K562 (cell line): Measurements from ENCODE around the gene PIK3R5. TPM values are rescaled to one million over a fixed set of nuclear protein-coding genes. Genes with fewer than 3 reads are reported as not detected.

Experiments
- BCL6 ChIP-seq: fragments of 250-450 bp; sonication (Bioruptor Pico); IDR thresholded peaks from 2 replicates; pipeline ENCODE4 v1.4.0; 2020
- CREM ChIP-seq: IDR thresholded peaks from 2 replicates; pipeline ENCODE4 v1.6.1; 2014; ENCODE audit warnings: antibody characterized with exemption, low read depth
- ILK ChIP-seq: fragments of 450-650 bp; IDR thresholded peaks from 2 replicates; pipeline ENCODE4 v1.6.1; 2016; ENCODE audit warnings: missing genetic modification characterization, low read depth, mild to moderate bottlenecking, missing compliant biosample characterization, moderate library complexity, borderline replicate concordance
- MECOM ChIP-seq: fragments of 250-450 bp; sonication (Bioruptor Pico); IDR thresholded peaks from 2 replicates; pipeline ENCODE4 v1.8.0; 2022; ENCODE audit warnings: inconsistent platforms
- RBM34 ChIP-seq: fragments of 200-400 bp; formaldehyde crosslinking; IDR thresholded peaks from 2 replicates; pipeline ENCODE4 v1.6.1; 2018; ENCODE audit warnings: low read length, borderline replicate concordance; ENCODE audit not compliant: insufficient read depth
- TCF7 ChIP-seq: sonication (generic); IDR thresholded peaks from 2 replicates; pipeline ENCODE4 v1.6.1; 2016; ENCODE audit warnings: antibody characterized with exemption, borderline replicate concordance
- ZNF512 ChIP-seq: IDR thresholded peaks from 2 replicates; pipeline ENCODE4 v1.6.1; 2016; ENCODE audit warnings: missing genetic modification characterization, missing compliant biosample characterization
- ZNF518B ChIP-seq: fragments of 250-450 bp; sonication (Bioruptor Pico); IDR thresholded peaks from 2 replicates; pipeline ENCODE4 v1.5.0; 2021; ENCODE audit warnings: mild to moderate bottlenecking, moderate library complexity
- polyA plus RNA-seq, 8 experiments: library from polyadenylated mRNA; depleted of rRNA in 4 of 8; stranded (reverse) in 5 of 8; unstranded in 3 of 8; fragments of >200 nt; fragmentation: Nextera tagmentation in 2 of 8; fragmentation: Illumina TruSeq in 1 of 8; extraction: Ambion mirVana in 2 of 8; extraction: Trizol in 1 of 8; gene quantifications; 2 replicates each; pipeline versions ENCODE4 v1.2.1 to v1.2.3, GENCODE V29; 2011 to 2014; ENCODE audit warnings: inconsistent platforms in 1 of 8, missing spikeins in 1 of 8
- total RNA-seq, 7 experiments: library from RNA; depleted of rRNA in 6 of 7; stranded (reverse); fragments of >200 nt in 6 of 7; fragmentation: Illumina TruSeq in 2 of 7; extraction: Trizol in 2 of 7; gene quantifications; 2 replicates each; pipeline versions ENCODE4 v1.2.1 to v1.2.3, GENCODE V29; 2011 to 2021; ENCODE audit warnings: low replicate concordance in 1 of 7

Gene PIK3R5
- total and polyA plus RNA-seq, 9 of the 15 experiments (the other 6 are each of a cell fraction or from before 2014, with no cell fraction given) = 0.01 to 0.38 TPM; not detected in 7

- no peak for TF ChIP-seq ILK (tag)
- TF ChIP-seq MECOM (CRISPR knock-in tag) = no peak
- no peak for TF ChIP-seq CREM
- no peak for TF ChIP-seq RBM34
- no peak for TF ChIP-seq ZNF512 (tag)
- no peak for TF ChIP-seq BCL6
- no peak for TF ChIP-seq TCF7
- no peak for TF ChIP-seq ZNF518B (CRISPR knock-in tag)
Observed at GRCh38 chr17:8839410-8839935, 126.0 kb downstream of the PIK3R5 start (continued).
